T-helper 1 cell (primary cell): ENCODE data around the gene UQCR11.
"Not testable (repeated sequence)": the region's sequence is repeated elsewhere in the genome, so short reads cannot be mapped to it uniquely, and the experiment has no call there.

Source experiments
- DNase-seq, 5 donors: peaks; one replicate each; pipeline ENCODE4 v3.0.0-alpha.2; 2012 to 2020
- total RNA-seq, 4 donors: gene quantifications; one replicate each; lab custom pipeline; 2026; lab: John Stamatoyannopoulos, UW

Gene UQCR11
- 6.6 to 9.6 (median 8.2) reads per million in 4 donors for total RNA-seq

DNA sequence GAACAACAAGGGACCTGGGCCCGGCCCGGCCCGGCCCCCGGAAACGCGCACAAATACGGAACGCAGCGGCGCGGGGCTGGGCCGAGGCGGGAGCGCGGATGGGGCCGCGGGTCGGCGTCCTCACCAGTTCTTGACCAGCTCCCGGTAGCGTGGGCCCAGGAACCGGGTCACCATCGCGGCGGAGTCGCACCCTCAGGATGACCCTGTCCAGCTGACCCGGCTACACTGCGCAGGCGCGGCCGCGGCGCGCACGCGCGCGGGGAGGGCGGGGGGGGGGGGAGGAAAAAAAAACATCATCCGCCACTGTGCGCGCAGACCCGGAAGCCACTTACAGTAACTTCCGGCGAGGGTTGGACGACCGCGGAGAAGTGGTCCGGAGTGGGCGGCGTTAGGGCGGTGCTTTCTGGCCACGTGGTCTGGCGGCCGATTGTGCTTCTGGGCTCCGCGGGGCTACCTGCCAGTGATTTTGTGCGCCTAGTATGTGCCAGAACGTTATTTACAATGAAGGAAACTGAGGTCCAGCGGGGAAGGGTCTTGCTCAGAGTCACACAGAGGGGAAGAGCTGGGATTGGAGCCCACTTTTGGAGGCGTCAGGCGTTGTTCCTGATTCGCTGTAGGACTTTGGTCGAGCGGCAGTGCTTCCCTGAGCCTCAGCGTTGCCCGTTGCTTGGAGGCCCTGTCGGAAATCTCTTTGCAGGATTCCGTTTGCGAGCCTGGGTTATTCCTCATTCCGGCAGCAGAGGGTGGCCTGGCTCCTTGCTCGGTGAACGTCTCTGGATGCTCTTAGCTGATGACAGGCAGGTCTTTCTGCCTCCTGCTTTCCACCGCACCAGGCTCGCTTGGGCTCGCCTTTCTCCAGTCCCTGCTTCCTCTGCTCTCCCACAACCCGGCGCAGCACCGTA is at the start of gene UQCR11:
TSS of gene UQCR11 (minus strand) at position 227 of the 902 bp plus-strand sequence. CDS start at position 174, 53 bp downstream.
- peak; percentile 81 to 95 (median 87) for DNase-seq

DNA sequence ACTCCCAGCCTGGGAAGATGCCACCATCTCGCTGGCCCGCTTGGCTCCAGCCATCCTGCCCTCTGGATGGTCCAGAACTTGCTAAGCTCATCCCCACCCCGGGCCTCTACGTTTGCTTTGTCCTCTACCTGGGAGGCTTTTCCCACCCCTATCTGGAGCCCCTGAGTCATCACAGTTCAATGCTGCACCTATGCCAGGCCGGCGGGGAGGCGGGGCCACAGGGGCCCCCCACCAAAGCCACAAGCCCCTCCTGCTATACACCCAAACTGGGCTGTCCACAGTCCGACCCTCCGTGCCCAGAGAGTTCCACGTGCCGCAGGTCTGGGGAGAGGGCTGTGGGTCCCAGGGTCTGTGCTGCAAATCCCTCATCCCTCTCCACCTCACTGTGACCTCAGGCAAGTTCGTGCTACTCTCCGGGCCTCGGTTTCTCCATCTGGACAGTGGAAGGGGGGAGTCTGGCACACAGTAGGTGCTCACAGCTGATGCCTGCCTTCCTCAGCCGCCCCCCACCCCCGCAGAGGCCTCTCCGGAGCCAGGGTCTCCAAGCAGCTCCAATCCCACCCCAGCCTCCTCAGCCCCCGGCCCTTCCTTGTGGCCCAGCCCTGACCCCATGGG is 49.0 kb upstream of the UQCR11 start:
- DNase-seq: peak in 1 of 5 donors; percentile 7

DNA sequence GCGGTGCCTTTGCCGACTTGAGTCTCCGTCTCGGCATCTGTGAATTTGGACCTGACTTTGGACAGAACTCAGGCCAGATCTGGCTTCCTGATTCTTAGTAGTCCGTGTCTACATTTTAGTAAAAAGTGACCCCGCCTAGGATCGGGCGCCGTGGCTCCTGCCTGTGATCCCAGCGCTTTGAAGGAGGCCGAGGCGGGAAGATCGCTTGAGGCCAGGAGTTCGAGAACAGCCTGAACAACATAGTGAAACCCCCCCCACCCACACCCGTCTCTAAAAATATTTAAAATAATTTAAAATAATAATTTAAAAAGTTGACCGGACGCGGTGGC is 48.0 kb upstream of the UQCR11 start:
- no peak for DNase-seq

DNA sequence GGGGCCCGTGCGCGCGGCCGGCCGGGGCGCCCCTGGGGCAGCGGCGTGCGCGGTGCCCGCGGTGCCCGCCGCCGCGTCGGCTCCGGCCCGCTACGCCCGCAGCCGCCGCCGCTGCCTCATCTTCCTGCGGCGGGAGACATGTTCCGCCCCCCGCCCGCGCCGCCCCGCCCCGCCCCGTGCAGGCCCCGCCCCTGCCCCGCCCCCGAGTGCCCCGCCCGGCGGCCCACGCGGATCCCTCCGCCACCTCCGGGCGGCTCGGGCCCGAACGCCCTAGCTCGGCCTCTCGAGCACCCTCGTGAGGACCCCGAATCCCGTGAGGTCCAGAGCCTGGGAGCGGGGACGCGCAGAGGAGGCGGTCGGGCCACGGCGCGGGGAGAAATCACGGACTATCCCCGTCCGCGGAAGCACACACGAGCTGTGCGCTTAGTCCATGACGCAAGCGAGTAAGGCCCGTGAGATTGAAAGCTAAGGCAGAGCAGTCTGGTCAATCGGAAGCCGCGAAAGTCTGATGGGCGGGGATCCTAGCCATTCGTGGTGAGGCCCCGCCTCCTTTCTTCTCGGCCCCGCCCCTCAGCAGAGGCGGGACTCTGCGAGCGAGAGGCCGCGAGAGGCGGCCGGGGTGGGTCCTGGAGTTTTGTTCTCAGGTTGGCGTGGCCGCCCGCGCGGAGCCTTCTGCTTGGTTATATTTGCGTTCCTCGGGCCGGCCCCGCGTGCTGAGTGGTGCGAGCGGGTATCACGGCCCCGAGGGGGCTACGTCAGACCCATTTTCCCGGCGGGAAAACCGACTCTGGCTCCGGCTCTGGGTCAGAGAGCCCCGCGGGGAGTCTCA is 47.4 kb upstream of the UQCR11 start, which contains the start of gene TCF3:
TSS of gene TCF3 (minus strand) at position 145 of the 829 bp plus-strand sequence. CDS start 2,367 bp downstream, outside the sequence.
- peak; percentile 95 to 99 (median 97) for DNase-seq

DNA sequence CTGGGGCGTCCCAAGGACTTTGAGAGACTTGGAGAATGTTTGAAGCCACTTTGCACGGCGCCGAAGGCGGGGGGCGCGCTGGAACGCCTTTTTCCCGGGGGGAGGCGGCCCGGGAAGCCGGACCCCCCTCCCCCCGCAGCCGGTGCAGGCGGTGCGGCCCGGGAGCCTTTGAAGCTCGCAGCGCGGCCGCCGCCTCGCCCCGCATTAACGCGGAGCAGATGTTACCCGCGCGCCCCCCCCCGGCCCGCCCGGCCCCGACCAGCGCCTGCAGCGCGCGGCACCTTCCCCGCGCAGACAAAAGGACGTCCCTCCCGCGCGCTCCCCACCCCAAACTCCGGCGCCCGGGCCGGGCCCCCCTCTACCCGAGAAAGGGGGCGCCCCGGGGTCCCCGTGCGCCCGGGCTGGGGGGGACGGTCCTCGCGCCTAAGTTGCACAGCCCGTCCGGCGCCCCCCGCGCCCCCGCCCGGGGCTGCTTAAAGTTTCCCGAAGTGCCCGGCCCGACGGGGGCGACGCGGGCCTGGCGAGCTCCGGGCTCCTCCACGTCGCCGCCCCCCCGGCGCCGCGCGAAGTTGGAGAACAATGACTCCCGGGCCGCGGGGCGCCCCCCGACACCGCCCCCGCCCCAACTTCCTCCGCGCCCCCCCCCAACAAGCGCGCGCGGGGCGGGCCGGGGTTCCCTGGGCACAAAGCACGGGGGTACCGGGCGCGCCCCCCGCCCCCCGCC is 46.5 kb upstream of the UQCR11 start:
- peak in 3 of 5 donors; percentile 33 to 52 (median 50) for DNase-seq

DNA sequence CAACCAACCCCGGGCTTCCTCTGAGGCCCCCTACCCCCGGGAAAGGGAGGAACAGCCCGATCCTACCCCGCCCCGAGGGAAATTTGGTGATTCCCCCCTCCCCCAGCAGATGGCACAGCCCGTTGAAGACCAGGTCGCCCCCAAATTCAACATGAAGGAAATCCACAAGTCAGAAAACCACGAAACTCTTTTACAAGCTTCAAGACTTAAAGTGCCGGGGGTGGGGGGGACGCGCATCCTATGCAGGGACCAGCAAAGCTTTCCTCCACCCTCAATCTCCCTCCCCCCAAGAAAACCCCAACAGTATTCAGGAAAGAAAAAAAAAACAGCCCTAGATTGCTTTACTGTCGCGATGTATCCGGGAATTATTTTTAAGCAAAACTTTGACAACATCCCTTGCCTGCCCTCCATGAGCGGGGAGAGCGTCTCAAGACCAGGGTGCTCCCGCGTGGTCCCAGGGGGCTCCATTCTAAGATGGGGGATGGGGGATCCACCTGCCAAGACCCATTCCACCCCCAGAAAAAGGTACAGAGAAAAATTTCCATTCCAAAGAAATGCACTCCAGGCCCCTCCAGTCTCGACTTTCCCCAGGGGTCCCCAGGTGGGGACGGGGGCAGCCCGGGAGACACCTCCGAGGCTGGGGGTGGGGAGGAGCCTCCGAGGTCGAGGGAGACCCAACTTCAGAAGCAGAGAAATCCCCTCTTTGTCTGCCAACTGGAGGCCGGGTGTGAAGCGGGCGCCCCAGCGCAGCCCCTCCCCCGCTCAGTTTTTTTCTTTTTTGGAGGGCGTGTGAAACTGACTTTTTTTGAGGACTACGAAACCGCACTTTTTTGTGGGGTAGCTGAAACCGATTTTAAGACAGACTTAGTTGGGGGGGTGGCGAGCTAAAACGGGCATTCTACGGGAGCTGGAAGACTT is 45.6 kb upstream of the UQCR11 start:
- DNase-seq: peak; percentile 30 to 61 (median 44)

DNA sequence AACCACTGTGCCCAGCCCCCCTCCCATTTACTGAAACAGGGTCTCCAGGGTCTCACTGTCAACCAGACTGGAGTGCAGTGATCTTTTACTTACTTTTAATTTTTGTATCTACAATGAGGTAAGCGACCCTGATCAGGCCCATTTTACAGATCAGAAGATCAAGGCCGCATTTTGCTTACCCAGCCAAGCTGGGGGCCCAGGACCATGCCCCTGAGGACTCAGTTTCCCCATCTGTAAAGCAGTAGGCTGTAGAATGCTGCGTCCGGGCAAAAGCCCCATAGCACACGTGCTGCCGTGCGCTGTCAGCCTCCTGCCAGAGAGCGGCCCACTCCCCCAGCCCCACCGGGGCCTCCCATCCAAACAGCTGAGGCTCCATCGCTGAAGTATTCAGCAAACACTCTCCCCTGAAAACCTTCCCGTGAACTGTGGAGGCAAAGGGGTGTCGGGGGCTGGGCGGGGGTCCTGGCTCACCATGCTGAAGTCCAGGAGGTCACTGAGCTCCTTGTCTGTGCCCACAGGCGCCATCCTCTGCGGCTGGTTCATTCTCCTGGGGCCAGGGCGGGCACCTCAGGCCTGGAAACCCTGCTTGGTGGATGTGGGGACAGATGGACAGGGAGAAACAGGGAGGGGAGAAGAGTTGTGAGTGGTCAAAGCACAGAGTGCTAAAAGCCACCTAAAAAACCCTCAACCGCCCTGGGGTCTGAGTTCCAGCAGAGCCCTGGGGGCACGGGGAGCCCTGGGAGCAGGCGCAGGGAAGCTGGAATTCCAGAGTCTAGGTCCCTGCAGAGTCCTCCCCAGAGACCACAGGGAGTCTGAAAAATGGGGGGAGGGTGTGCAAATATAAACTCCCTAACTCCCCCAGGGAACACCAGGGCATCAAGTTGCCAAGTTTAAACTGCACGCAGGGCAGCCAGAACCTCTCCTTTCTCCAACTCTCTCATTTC is 44.7 kb upstream of the UQCR11 start:
- DNase-seq: no peak

DNA sequence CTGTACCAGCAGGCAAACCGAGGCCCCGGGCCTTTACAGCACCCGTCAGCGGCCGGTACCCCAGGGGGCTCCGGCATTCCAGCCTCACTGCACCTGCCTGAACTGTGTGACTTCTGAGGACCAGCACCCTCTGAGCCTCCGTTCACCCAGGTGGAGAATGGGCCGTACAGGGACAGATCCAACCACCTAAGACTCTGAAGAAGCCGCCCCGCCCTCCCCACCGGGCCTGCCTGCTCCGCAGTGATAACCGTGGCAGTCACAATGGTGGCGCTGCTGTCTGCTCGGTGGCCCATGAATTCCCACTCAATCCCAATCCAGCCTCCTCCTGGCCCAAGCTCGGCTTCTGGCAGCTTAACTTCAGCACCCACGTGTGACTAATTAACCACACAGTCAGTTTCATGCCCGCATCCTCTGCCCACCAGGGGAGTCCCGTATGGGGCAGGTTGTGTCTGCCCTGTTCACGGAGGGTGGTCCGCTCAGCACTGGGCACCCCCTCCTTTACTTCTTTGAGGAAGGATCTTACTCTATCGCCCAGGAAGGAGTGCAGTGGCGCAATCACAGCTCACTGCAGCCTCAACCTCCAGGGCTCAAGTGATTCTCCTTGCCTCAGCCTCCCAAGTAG is 43.8 kb upstream of the UQCR11 start:
- no peak for DNase-seq

DNA sequence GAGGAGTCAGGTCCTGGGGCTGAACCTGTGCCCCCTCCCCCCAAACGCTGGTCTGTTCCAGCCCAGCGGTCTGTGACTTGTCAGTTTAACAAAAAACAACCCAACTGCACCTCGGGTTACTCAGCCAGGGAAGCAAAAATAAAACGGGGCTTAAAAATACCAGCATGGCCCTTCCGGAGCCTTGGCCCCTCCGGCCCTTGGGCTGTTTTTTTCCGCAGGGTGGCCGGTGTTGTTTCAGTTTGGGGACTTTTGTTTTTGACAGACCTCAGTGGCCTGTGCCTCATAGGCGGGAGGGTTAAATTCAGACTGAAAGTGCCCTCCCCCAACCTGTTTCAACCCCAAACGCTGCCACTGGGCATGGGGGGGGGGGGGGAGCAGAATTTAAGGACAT is 43.2 kb upstream of the UQCR11 start:
- DNase-seq: no peak

DNA sequence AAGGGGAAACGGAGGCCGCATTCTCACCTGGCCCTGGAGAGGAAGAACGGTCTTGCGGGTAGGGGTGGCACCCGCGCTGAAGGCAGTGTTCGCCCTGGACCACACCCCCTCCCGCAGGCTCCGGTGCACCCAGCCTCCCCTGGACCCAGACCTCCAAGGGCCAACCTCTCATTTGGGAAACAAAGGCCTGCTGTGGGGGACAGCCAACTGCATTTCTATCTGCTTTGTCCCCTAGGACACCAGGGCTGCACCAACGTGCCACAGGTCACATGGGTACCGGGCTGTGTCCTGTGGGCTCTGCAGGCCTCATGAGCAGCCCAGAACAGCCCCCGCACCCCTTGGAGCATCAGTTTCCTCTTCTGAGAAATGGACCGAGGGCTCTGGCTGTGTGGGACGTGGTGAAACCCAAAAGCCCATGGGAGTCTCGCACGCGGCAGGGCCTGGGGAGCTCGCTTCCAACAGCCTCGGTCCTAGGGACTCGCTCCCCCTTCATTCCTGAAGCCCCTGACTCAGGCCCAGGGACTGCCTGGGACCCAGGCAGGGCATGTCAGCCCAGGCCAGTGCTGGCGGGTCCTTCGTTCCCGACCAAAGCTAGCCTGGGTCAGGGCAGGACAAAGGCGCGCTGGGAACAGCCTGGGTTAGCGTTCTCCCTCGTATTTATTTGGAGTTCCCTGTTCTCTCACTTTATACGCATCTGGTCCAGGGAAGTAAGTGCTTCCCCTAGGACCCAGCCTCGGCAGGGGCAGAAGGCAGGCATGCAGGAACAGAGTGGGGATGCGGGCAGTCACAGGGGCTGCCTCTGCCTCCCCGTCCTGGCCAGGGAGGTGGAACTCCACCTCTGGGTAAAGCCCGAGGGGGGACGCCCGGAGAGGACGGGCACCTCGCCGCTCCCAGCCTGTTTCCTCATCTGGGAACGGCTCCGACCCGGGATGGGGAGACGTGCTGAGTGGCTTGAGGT is 42.5 kb upstream of the UQCR11 start:
- DNase-seq: no peak

DNA sequence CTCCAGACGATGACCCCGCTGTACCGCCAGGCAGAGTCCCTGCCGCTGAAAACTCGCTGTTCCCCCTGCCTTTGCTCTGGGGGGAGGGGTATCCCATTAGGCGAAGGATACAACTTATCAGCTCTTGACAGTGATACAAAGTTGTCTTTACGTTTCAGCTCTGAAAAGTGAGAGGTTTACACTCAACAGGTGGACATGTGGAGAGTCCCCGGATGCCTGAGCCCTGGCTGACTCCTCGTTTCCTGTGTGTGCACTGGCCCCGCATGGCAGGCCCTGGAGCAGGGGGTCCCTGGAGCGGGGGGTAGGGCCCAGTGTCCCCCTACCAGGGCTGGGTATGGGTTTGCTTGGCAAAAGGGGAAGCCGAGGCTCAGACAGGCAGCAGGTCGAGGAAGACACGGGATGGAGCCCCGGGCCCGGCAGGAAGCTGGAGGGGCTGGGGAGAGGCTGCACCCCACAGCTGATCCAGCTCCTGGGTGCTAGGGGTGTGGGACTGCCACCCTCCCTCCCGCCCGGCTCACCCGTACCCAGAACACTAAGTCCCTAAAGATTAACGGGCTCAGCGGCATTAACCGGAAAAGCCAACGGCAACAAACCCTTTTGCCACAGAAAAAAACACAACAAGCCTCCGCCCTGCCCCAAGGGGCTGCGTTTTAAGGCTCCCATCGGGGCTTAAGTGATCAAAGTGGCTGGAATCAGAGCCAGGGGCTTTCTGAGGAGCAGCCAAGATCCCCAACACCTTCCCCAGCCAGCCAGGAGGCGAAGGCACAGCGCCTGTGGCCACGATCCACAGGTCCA is 41.6 kb upstream of the UQCR11 start:
- DNase-seq: no peak

DNA sequence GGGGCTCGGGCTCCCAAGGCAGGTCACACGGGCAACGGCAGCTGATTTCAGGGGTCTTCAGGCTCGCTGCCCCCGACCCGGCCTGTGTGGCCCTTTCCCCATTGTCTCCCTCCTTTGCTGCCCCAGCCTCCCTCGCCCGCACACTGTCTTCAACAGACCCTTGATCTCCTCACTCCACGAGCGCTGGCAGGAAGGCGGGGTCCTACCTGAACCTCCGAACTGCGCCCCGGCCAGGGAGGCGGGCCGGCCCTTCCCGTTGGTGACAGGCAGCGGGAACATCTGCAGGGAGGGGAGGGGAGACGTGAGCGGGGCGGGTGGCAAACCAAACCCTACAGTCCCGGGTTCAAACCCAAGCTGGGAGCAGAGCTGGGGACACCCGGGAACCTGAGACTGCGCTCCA is 40.9 kb upstream of the UQCR11 start:
- DNase-seq: no peak

DNA sequence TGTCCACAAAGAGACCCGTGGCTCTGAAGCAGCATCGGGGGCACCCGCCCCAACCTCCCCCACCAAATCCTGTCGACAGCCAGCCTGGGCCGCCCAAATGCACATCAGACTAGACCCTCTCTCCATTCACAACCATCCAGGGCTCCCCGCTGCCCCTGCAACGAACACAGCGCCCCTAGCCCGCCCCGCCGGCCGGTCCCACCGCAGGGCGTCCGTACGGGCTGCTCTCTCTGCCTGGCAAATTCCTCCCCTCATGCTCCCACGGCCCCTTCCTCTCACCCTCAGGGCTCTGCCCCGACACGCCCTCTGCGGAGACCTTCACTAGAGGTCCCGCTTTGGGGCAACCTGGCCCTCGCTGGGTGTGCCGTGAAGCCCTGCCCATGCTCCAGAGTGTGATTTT is 40.0 kb upstream of the UQCR11 start:
- DNase-seq: no peak

DNA sequence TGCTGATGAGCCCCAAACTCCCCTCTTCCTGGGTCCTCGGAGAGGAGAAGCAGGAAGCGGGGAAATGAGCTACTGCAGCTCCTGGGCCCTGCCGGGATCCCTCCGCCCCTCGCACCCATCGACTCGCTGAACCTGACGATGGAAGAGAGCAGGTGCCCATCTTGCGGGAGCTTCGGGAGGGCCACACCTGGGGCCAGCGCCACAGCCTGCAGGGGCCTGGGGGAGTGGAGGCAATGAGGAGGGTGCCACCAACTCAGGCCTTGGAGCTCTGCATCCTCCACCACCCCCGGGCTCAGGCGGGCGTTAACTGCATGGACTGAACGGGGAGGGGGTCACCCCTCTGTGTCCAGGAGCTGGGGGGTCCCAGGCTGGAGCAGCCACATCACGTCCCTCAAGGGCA is 38.8 kb upstream of the UQCR11 start:
- peak in 1 of 5 donors; percentile 10 for DNase-seq

DNA sequence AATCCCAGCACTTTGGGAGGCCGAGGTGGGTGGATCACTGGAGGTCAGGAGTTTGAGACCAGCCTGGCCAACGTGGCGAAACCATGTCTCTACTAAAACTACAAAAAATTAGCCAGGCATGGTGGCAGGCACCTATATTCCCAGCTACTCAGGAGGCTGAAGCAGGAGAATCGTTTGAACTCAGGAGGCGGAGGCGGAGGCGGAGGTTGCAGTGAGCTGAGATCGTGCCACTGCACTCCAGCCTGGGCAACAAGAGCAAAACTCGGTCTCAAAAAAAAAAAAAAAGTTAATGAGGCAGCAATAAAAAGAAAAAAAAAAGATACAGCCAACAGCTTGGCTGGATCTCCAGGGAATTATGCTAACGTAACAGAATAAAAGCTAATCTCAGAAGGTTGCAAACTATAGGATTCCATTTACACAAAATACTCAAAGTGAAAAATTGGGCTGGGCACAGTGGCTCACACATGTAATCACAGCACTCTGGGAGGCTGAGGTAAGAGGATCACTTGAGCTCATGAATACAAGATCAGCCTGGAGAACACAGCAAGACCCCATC is 35.7 kb upstream of the UQCR11 start:
- DNase-seq: not testable (repeated sequence)

DNA sequence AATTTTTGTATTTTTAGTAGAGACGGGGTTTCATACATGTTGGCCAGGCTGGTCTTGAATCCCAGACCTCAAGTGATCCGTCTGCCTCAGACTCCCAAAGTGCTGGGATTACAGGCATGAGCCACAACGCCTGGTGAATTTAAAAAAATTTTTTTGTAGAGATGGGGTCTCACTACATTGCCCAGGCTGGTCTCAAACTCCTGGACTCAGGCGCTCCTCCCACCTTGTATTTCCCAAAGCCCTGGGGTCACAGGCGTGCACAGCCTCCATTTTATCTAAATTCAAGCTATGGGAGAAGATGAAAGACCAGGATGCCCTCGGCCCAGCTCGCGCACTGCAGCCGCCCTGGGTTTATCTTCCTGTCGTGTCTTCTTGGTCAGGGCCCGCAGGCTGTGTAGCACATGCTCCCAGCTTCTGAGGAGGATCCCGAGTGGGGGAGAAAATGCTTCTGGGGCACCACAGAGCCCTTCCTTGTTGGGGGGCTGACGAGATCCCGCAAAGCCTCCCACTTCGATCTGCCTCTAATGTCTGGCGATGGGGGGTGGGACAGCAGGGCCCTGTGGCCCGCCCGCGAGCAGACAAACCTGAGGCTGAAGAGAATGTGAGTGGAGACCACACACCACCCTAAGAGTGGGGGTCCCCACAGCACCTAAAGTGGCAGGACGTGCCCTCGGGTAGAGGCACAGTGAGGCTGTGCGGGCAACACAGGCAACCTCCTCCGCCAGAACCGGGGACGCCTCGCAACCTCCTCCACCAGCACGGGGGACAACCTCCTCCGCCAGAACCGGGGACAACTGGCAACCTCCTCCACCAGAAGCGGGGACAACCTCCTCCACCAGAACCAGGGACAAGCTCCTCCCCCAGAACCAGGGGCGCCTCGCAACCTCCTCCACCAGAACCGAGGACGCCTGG is 31.3 kb upstream of the UQCR11 start:
- DNase-seq: no peak
